Thyroid gland (tissue), 4 donors: ENCODE measurements around the gene SPART.

Source experiments
- POLR2A ChIP-seq, 2 donors: fragments of 450-650 bp; IDR thresholded peaks; one replicate each; pipeline ENCODE4 v1.6.1; 2017; ENCODE audit warnings: antibody characterized with exemption in 2 of 2, mild to moderate bottlenecking in 2 of 2, moderate library complexity in 1 of 2
- TF ChIP-seq, protein P1 (sequence below), 6 experiments: fragments of 200-600 bp in 3 of 6; fragments of 450-650 bp in 3 of 6; sonication (generic) in 3 of 6; IDR thresholded peaks; one replicate each; pipeline ENCODE4 v1.5.1; 2016 to 2019; ENCODE audit warnings: antibody characterized with exemption in 6 of 6, mild to moderate bottlenecking in 2 of 6, inconsistent platforms in 1 of 6, moderate library complexity in 1 of 6

DNA sequence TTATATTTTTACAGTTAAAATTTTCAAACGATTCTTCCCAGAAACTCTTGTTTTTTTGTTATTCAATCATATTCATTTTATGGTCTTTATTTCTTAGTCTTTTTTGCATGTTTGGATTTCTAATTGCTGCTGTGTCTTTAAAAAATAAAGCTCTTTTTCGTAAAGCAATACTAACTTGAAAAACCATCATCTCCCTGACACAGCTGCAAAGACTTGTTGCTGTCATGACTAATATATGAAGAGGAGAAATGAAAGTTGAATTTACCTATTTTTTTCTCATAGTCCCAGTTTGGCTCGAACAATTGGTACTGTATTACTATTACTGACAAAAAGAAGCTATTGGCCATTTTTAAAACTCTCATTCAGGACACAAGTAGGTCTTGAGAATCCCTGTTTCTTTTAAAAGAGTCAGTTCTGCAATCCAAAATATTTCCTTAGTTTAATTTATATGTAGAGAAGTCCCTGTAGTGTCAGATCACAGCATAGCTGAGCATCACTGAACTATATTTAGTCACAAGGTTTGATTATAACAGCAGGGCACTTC, 12.1 kb upstream of the SPART start:
- no peak for TF ChIP-seq POLR2A (IDR thresholded peaks at IDR 0.05)
- TF ChIP-seq, protein P1, sequence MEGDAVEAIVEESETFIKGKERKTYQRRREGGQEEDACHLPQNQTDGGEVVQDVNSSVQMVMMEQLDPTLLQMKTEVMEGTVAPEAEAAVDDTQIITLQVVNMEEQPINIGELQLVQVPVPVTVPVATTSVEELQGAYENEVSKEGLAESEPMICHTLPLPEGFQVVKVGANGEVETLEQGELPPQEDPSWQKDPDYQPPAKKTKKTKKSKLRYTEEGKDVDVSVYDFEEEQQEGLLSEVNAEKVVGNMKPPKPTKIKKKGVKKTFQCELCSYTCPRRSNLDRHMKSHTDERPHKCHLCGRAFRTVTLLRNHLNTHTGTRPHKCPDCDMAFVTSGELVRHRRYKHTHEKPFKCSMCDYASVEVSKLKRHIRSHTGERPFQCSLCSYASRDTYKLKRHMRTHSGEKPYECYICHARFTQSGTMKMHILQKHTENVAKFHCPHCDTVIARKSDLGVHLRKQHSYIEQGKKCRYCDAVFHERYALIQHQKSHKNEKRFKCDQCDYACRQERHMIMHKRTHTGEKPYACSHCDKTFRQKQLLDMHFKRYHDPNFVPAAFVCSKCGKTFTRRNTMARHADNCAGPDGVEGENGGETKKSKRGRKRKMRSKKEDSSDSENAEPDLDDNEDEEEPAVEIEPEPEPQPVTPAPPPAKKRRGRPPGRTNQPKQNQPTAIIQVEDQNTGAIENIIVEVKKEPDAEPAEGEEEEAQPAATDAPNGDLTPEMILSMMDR (IDR thresholded peaks at IDR 0.05), result no peak
